HG02973 (cell line): ENCODE results near the gene FBXO30.

Source experiments
- ATAC-seq: cut with Tn5 transposase; IDR thresholded peaks from one replicate; pipeline ENCODE4 v1.9.1; 2021; ENCODE audit warnings: moderate library complexity; ENCODE audit not compliant: unreplicated experiment

Gene FBXO30

DNA sequence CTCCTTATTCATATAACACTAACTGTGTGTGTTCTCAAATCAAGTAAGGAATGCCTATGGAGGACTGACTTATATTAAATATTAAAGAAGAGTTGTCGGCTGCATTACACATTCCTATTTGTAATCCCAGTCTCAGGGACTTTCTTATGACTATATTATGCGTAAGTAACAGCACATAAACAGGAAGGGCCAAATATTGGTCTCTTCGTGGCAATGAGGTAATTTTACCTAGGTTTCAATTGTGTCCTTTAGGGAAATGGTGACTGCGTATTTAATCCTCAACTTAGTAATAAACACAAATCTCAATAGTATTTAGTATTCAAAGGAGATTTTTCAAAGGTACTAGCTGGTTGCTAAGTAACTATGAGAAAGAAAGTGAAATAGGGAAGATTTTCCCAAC lies 56.5 kb downstream of the FBXO30 start:
- ATAC-seq, result no peak

- no peak for ATAC-seq
These were observed 58.4 kb downstream of the FBXO30 start for GRCh38 chr6:145756170-145756662.

DNA sequence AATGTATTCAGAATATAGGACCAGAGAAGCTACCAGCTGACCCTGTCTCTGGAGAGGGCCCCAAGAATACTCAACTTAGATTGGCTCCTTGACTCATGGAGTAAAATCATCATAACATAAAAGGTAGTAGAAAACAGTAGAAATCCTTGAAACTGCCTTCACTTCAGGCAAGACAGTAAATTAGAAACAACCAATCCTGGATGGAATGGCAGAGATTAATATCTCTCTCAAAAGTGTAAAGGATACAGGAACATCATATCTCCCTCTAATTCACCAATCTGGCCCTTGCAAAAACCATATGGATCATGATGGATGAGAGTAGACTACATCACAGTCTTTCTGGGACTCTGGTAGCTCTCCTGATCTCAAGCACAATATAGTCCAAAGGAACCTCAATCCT lies 58.9 kb downstream of the FBXO30 start:
- no peak for ATAC-seq

- no peak for ATAC-seq
These were observed 62.0 kb downstream of the FBXO30 start for GRCh38 chr6:145752638-145753037.

GRCh38 chr6:145749632-145750031 lies 65.0 kb downstream of the FBXO30 start:
- peak; percentile 76 for ATAC-seq

- no peak for ATAC-seq
These were observed 68.7 kb downstream of the FBXO30 start for GRCh38 chr6:145745861-145746260.

GRCh38 chr6:145744619-145745018 lies 70.0 kb downstream of the FBXO30 start:
- ATAC-seq, result no peak
